ENCODE results near the gene TP53.

DNA sequence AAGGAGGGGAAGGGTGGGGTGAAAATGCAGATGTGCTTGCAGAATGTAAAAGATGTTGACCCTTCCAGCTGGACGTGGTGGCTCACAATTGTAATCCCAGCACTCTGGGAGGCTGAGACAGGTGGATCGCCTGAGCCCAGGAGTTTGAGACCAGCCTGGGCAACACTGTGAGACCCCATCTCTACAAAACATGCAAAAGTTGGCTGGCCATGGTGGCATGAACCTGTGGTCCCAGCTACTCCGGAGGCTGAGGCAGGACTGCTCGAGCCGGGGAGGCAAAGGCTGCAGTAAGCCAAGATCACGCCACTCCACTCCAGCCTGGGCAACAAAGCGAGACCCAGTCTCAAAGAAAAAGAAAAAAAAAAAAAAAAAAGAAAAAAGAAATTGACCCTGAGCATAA lies 18.8 kb downstream of the TP53 start:
- no peak for TF ChIP-seq CTCF (IDR thresholded peaks at IDR 0.05)
- TF ChIP-seq POLR2AphosphoS5 (IDR thresholded peaks at IDR 0.05; ENCODE audit: low read depth, low read length): no peak
